OCI-LY7 (cell line): ENCODE measurements around the gene CEP70. TPM values are rescaled to one million over a fixed set of nuclear protein-coding genes. Genes with fewer than 3 reads are reported as not detected.

Experiments
- BruUV-seq: library from RNA; stranded (reverse); fragments of 400-500 nt; replicated peaks from 2 replicates; lab custom pipeline; 2021; lab: Mats Ljungman, UMichigan
- CTCF ChIA-PET: fragments of 300-600 bp; sonication (Branson Sonifier 250); formaldehyde crosslinking; loops from one replicate; lab custom pipeline; 2022; ENCODE audit warnings: antibody characterized with exemption; ENCODE audit not compliant: unreplicated experiment; lab: Charles Lee
- POLR2A ChIA-PET: fragments of 300-600 bp; sonication (Branson Sonifier 250); formaldehyde crosslinking; loops from one replicate; lab custom pipeline; 2022; ENCODE audit warnings: antibody characterized with exemption; lab: Charles Lee
- DNase-seq: peaks from one replicate; pipeline ENCODE4 v3.0.0-alpha.2; 2015; ENCODE audit warnings: low spot score
- H2AFZ ChIP-seq: fragments of 200-600 bp; sonication (generic), shearing (Covaris generic); 2 replicates; pipeline ENCODE4 v1.6.1; 2014; ENCODE audit warnings: mild to moderate bottlenecking, antibody characterized with exemption, low read length, moderate library complexity
- H3K27ac ChIP-seq: fragments of 200-600 bp; sonication (generic); 2 replicates; pipeline ENCODE4 v1.5.1; 2014; ENCODE audit warnings: mixed run types, low read depth, mild to moderate bottlenecking, moderate library complexity, low read length, inconsistent platforms; ENCODE audit not compliant: poor library complexity, severe bottlenecking
- H3K36me3 ChIP-seq: fragments of 200-600 bp; sonication (generic); 2 replicates; pipeline ENCODE4 v1.6.1; 2014; ENCODE audit warnings: mild to moderate bottlenecking, antibody characterized with exemption, low read length, moderate library complexity, mixed read lengths; ENCODE audit not compliant: insufficient read depth
- H3K4me1 ChIP-seq: fragments of 200-600 bp; sonication (generic); 2 replicates; pipeline ENCODE4 v1.5.1; 2014; ENCODE audit warnings: mild to moderate bottlenecking, low read length; ENCODE audit not compliant: insufficient read depth, poor library complexity, severe bottlenecking
- H3K4me2 ChIP-seq: fragments of 200-600 bp; sonication (generic); 2 replicates; pipeline ENCODE4 v1.6.1; 2014; ENCODE audit warnings: mild to moderate bottlenecking, low read length
- H3K4me3 ChIP-seq: fragments of 200-600 bp; sonication (generic); 2 replicates; pipeline ENCODE4 v1.5.1; 2014; ENCODE audit warnings: mild to moderate bottlenecking, low read depth, low read length; ENCODE audit not compliant: poor library complexity, severe bottlenecking
- H3K79me2 ChIP-seq: fragments of 200-600 bp; sonication (generic); 2 replicates; pipeline ENCODE4 v1.6.1; 2016; ENCODE audit warnings: low read depth, mild to moderate bottlenecking, low read length, moderate library complexity, mixed read lengths; ENCODE audit not compliant: insufficient read depth
- H3K9me2 ChIP-seq: fragments of 200-600 bp; sonication (generic); 2 replicates; pipeline ENCODE4 v1.6.1; 2016; ENCODE audit warnings: mild to moderate bottlenecking, low read length, mixed read lengths; ENCODE audit not compliant: insufficient read depth
- H3K9me3 ChIP-seq: fragments of 200-600 bp; sonication (generic); 2 replicates; pipeline ENCODE4 v1.6.1; 2014; ENCODE audit warnings: mild to moderate bottlenecking, mixed run types, low read length, mixed read lengths
- H4K20me1 ChIP-seq: fragments of 200-600 bp; sonication (generic); 2 replicates; pipeline ENCODE4 v1.6.1; 2014; ENCODE audit warnings: mild to moderate bottlenecking, antibody characterized with exemption, low read length, moderate library complexity, mixed read lengths; ENCODE audit not compliant: insufficient read depth
- CTCF ChIP-seq: fragments of 200-600 bp; sonication (generic); conservative IDR thresholded peaks from 2 replicates; pipeline ENCODE4 v1.5.1; 2014; ENCODE audit warnings: mild to moderate bottlenecking, antibody characterized with exemption, low read length, moderate library complexity, mixed read lengths
- EZH2phosphoT487 ChIP-seq: fragments of 200-600 bp; sonication (generic); IDR thresholded peaks from 2 replicates; pipeline ENCODE4 v1.6.1; 2018; ENCODE audit warnings: low read depth, borderline replicate concordance, mild to moderate bottlenecking, mixed run types, antibody characterized with exemption, low read length, moderate library complexity, mixed read lengths
- intact Hi-C: fragments of 100-400 bp; cut with micrococcal nuclease; formaldehyde crosslinking; loops from one replicate; pipeline ENCODE4 v1.10.0; 2022; ENCODE audit not compliant: unreplicated experiment
- total RNA-seq, 2 experiments: library from RNA; depleted of rRNA in 1 of 2; stranded (reverse); fragments of >200 nt in 1 of 2; shearing (Covaris generic) in 1 of 2; gene quantifications; 2 replicates each; pipeline ENCODE4 v1.2.3, GENCODE V29; 2014 to 2022

Gene CEP70
- total RNA-seq, 2 experiments from 2014 or later: 29.2 to 32.3 TPM

- TF ChIP-seq CTCF: no peak
- TF ChIP-seq EZH2phosphoT487: no peak
- Histone ChIP-seq H3K4me3 (no peak overlapping the region), H3K27ac (no peak overlapping the region), H2AFZ (no peak overlapping the region), H3K4me2 (no peak overlapping the region), H3K9me3 (no peaks in the 10 kb centered on the region), H3K36me3 (no peaks in the 10 kb centered on the region), H3K9me2 (no peaks in the 10 kb centered on the region), H3K79me2 (no peaks in the 10 kb centered on the region), H3K4me1 (no peaks in the 10 kb centered on the region), H4K20me1 (no peaks in the 10 kb centered on the region)
- DNase-seq: no peak
- ChIA-PET CTCF (no interaction called here), POLR2A (no interaction called here)
- no TSS peak for BruUV-seq
- intact Hi-C loops: no loop called here
Measured at GRCh38 chr3:138457863-138458735, 136.0 kb downstream of the CEP70 start.

DNA sequence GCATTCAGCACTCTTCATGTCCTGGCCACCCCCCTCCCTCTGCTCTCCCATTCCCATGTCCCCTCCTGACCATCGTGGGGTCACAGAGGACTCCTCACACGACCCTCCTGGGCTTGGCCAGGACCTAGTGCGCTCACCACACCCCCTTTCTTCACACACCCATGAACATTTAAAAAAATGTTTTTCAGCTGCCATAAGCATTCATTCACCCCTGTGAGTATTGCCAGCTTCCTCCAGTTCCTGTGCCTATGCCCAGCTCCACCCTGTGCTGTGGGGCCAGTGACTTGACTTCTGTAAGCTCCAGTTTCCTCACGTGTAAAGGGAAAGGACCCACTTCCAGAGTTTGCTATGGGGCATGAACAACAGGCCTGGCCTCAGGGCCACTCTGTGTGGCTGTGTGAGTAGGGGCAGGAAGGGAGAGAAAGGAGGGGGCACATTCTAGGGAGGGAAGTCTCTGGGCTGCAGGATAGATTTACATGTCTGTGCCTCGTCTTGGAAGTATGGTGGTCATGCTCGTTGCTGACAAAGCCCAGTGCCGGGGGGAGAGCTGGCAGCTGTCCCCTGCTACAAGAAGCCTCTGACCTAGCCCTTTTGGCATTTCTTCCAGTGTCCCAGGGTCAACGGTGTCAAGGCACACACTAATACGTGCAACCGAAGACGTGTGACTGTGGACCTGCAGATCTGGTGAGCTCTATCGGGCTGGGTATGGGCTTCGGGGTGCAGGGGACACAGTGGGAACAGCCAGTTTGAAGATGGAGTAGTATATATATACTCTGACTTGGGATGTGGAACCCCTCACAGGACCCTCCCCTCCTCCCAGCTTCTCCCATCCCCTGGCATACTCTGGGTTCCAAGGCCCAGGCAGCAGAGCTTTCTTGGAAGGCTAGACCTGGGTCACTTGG is 136.8 kb downstream of the CEP70 start:
- CTCF ChIA-PET: no interaction called here
- no TSS peak for BruUV-seq
- Histone ChIP-seq H3K4me1 (no peaks in the 10 kb centered on the region), H3K9me3 (no peaks in the 10 kb centered on the region), H3K27ac (no peak overlapping the region), H2AFZ (no peak overlapping the region), H4K20me1 (no peaks in the 10 kb centered on the region), H3K4me3 (no peak overlapping the region), H3K9me2 (no peaks in the 10 kb centered on the region), H3K36me3 (no peaks in the 10 kb centered on the region), H3K4me2 (no peak overlapping the region), H3K79me2 (no peaks in the 10 kb centered on the region)
- no peak for TF ChIP-seq CTCF
- no peak for TF ChIP-seq EZH2phosphoT487
- POLR2A ChIA-PET: interaction anchor here (0.6 kb wide), 1 partner anchor 315 kb away, joined by 3 read pairs; no protein-coding TSS in a partner anchor
- no peak for DNase-seq
- intact Hi-C loops: no loop called here
